Measurements from ENCODE around the gene SV2B.

GRCh38 chr15:91109885-91110284 is 9.8 kb downstream of the SV2B start:
- no peak for TF ChIP-seq POLR2A (IDR thresholded peaks at IDR 0.05)
- TF ChIP-seq CTCF (IDR thresholded peaks at IDR 0.05): no peak

Measured in stomach (tissue), 4 donors.